ENCODE data around the gene EYA3. TPM values are rescaled to one million over a fixed set of nuclear protein-coding genes. Genes with fewer than 3 reads are reported as not detected.

EYA3 gene
- total RNA-seq, 1 experiment from 2014 or later: 29.4 TPM

DNA sequence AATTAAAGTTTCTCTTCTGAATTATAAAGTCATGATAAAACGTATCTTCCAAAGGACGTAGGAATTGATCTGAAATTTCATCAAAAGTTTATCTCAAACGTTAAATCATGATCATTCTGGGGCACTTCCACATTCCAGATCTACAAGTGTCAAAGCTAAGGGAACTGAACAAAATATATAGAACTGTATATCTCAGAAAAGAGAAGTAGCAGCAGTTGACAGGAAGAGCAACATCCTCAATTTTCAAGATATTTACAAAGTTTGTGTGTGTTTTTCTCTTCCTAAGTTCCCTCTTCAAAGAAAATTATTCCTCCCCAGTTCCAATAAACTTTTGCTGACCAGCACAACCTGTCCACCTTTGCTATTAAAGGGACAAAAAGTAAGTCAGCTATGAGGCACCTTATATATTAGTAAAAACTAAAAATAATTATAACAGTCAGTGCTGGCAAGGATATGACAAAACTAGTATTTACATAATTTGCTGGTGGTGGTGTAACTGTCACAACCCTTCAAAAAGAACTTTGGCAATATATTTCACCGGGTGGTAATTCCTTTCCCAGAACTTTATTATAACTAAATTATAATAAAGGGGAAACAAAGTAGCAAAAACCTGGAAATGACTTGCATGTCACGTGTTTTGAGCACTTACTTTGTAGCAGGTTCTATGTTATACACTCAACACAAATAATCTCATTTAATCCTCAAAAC is 38.5 kb upstream of the EYA3 start:
- ChIA-PET POLR2A (no interaction called here), CTCF (no interaction called here)
- Mint-ChIP-seq H3K36me3 (no peaks in the 10 kb centered on the region), H3K27ac (no peak overlapping the region), H3K9me3 (no peaks in the 10 kb centered on the region), H3K27me3 (ENCODE audit: low read depth) (no peaks in the 10 kb centered on the region; the same call in 1 of the 2 replicates), H3K4me3 (no peak overlapping the region), H3K4me1 (no peaks in the 10 kb centered on the region)
- ATAC-seq (no peak), DNase-seq (ENCODE audit: low spot score) (no peak)
- TF ChIP-seq MXD4 (CRISPR knock-in tag; IDR thresholded peaks at IDR 0.05; ENCODE audit: borderline replicate concordance): no peak

DNA sequence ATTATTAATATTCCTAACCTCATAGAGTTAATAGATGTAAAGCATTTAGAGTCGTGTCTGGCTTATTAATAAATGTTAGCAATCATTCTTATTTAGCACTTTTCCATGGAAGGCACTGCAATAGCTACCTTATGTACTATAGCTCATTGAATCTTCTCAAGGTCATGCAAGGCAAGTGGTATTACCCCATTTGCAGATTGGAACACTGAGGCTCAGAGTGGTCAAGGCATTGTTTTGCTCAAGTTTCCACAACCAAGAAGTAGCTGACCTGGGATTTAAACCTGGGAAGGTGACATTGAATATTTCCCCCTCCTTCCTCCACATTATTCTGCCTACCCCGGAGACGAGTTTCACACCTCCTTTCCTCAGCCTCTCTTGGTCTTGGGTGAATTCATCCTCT is 37.8 kb upstream of the EYA3 start:
- H3K9me3 Mint-ChIP-seq: no peaks in the 10 kb centered on the region
- CTCF ChIA-PET: no interaction called here
- POLR2A ChIA-PET: interaction anchor here (0.7 kb wide), 1 partner anchor 17 kb away, joined by 4 read pairs; no protein-coding TSS in a partner anchor
- no peaks in the 10 kb centered on the region for H3K4me1 Mint-ChIP-seq
- ATAC-seq (no peak), DNase-seq (ENCODE audit: low spot score) (no peak)
- no peak overlapping the region for H3K27ac Mint-ChIP-seq
- no peaks in the 10 kb centered on the region for H3K36me3 Mint-ChIP-seq
- no peaks in the 10 kb centered on the region; the same call in 1 of the 2 replicates for H3K27me3 Mint-ChIP-seq (ENCODE audit: low read depth)
- no peak overlapping the region for H3K4me3 Mint-ChIP-seq
- TF ChIP-seq, protein P1, sequence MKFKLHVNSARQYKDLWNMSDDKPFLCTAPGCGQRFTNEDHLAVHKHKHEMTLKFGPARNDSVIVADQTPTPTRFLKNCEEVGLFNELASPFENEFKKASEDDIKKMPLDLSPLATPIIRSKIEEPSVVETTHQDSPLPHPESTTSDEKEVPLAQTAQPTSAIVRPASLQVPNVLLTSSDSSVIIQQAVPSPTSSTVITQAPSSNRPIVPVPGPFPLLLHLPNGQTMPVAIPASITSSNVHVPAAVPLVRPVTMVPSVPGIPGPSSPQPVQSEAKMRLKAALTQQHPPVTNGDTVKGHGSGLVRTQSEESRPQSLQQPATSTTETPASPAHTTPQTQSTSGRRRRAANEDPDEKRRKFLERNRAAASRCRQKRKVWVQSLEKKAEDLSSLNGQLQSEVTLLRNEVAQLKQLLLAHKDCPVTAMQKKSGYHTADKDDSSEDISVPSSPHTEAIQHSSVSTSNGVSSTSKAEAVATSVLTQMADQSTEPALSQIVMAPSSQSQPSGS (CRISPR knock-in tag; IDR thresholded peaks at IDR 0.05; ENCODE audit: borderline replicate concordance, low read depth): no peak
- TF ChIP-seq ZNF317 (CRISPR knock-in tag; IDR thresholded peaks at IDR 0.05; ENCODE audit: borderline replicate concordance, low read depth): no peak
- TF ChIP-seq, protein P2, sequence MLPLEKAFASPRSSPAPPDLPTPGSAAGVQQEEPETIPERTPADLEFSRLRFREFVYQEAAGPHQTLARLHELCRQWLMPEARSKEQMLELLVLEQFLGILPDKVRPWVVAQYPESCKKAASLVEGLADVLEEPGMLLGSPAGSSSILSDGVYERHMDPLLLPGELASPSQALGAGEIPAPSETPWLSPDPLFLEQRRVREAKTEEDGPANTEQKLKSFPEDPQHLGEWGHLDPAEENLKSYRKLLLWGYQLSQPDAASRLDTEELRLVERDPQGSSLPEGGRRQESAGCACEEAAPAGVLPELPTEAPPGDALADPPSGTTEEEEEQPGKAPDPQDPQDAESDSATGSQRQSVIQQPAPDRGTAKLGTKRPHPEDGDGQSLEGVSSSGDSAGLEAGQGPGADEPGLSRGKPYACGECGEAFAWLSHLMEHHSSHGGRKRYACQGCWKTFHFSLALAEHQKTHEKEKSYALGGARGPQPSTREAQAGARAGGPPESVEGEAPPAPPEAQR (CRISPR knock-in tag; IDR thresholded peaks at IDR 0.05): no peak
- TF ChIP-seq ZNF232 (CRISPR knock-in tag; IDR thresholded peaks at IDR 0.05): no peak
- no peak for TF ChIP-seq TEAD4 (CRISPR knock-in tag; IDR thresholded peaks at IDR 0.05)
- TF ChIP-seq, protein P3, sequence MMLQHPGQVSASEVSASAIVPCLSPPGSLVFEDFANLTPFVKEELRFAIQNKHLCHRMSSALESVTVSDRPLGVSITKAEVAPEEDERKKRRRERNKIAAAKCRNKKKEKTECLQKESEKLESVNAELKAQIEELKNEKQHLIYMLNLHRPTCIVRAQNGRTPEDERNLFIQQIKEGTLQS (CRISPR knock-in tag; conservative IDR thresholded peaks at IDR 0.05): no peak
- TF ChIP-seq NFE2L1 (CRISPR knock-in tag; IDR thresholded peaks at IDR 0.05): no peak
- TF ChIP-seq, protein P4, sequence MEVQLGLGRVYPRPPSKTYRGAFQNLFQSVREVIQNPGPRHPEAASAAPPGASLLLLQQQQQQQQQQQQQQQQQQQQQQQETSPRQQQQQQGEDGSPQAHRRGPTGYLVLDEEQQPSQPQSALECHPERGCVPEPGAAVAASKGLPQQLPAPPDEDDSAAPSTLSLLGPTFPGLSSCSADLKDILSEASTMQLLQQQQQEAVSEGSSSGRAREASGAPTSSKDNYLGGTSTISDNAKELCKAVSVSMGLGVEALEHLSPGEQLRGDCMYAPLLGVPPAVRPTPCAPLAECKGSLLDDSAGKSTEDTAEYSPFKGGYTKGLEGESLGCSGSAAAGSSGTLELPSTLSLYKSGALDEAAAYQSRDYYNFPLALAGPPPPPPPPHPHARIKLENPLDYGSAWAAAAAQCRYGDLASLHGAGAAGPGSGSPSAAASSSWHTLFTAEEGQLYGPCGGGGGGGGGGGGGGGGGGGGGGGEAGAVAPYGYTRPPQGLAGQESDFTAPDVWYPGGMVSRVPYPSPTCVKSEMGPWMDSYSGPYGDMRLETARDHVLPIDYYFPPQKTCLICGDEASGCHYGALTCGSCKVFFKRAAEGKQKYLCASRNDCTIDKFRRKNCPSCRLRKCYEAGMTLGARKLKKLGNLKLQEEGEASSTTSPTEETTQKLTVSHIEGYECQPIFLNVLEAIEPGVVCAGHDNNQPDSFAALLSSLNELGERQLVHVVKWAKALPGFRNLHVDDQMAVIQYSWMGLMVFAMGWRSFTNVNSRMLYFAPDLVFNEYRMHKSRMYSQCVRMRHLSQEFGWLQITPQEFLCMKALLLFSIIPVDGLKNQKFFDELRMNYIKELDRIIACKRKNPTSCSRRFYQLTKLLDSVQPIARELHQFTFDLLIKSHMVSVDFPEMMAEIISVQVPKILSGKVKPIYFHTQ (CRISPR knock-in tag; IDR thresholded peaks at IDR 0.05): no peak
- TF ChIP-seq, protein P5, sequence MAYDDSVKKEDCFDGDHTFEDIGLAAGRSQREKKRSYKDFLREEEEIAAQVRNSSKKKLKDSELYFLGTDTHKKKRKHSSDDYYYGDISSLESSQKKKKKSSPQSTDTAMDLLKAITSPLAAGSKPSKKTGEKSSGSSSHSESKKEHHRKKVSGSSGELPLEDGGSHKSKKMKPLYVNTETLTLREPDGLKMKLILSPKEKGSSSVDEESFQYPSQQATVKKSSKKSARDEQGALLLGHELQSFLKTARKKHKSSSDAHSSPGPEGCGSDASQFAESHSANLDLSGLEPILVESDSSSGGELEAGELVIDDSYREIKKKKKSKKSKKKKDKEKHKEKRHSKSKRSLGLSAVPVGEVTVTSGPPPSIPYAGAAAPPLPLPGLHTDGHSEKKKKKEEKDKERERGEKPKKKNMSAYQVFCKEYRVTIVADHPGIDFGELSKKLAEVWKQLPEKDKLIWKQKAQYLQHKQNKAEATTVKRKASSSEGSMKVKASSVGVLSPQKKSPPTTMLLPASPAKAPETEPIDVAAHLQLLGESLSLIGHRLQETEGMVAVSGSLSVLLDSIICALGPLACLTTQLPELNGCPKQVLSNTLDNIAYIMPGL (CRISPR knock-in tag; IDR thresholded peaks at IDR 0.05): no peak
- TF ChIP-seq, protein P6, sequence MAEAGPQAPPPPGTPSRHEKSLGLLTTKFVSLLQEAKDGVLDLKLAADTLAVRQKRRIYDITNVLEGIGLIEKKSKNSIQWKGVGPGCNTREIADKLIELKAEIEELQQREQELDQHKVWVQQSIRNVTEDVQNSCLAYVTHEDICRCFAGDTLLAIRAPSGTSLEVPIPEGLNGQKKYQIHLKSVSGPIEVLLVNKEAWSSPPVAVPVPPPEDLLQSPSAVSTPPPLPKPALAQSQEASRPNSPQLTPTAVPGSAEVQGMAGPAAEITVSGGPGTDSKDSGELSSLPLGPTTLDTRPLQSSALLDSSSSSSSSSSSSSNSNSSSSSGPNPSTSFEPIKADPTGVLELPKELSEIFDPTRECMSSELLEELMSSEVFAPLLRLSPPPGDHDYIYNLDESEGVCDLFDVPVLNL (CRISPR knock-in tag; IDR thresholded peaks at IDR 0.05; ENCODE audit: borderline replicate concordance, low read depth): no peak
- TF ChIP-seq, protein P7, sequence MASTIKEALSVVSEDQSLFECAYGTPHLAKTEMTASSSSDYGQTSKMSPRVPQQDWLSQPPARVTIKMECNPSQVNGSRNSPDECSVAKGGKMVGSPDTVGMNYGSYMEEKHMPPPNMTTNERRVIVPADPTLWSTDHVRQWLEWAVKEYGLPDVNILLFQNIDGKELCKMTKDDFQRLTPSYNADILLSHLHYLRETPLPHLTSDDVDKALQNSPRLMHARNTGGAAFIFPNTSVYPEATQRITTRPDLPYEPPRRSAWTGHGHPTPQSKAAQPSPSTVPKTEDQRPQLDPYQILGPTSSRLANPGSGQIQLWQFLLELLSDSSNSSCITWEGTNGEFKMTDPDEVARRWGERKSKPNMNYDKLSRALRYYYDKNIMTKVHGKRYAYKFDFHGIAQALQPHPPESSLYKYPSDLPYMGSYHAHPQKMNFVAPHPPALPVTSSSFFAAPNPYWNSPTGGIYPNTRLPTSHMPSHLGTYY (CRISPR knock-in tag; IDR thresholded peaks at IDR 0.05): no peak
- TF ChIP-seq, protein P8, sequence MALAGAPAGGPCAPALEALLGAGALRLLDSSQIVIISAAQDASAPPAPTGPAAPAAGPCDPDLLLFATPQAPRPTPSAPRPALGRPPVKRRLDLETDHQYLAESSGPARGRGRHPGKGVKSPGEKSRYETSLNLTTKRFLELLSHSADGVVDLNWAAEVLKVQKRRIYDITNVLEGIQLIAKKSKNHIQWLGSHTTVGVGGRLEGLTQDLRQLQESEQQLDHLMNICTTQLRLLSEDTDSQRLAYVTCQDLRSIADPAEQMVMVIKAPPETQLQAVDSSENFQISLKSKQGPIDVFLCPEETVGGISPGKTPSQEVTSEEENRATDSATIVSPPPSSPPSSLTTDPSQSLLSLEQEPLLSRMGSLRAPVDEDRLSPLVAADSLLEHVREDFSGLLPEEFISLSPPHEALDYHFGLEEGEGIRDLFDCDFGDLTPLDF (CRISPR knock-in tag; IDR thresholded peaks at IDR 0.05): no peak
- TF ChIP-seq, protein P9, sequence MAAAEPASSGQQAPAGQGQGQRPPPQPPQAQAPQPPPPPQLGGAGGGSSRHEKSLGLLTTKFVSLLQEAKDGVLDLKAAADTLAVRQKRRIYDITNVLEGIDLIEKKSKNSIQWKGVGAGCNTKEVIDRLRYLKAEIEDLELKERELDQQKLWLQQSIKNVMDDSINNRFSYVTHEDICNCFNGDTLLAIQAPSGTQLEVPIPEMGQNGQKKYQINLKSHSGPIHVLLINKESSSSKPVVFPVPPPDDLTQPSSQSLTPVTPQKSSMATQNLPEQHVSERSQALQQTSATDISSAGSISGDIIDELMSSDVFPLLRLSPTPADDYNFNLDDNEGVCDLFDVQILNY (CRISPR knock-in tag; IDR thresholded peaks at IDR 0.05): no peak
- TF ChIP-seq, protein P10, sequence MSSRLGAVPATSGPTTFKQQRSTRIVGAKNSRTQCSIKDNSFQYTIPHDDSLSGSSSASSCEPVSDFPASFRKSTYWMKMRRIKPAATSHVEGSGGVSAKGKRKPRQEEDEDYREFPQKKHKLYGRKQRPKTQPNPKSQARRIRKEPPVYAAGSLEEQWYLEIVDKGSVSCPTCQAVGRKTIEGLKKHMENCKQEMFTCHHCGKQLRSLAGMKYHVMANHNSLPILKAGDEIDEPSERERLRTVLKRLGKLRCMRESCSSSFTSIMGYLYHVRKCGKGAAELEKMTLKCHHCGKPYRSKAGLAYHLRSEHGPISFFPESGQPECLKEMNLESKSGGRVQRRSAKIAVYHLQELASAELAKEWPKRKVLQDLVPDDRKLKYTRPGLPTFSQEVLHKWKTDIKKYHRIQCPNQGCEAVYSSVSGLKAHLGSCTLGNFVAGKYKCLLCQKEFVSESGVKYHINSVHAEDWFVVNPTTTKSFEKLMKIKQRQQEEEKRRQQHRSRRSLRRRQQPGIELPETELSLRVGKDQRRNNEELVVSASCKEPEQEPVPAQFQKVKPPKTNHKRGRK (CRISPR knock-in tag; IDR thresholded peaks at IDR 0.05; ENCODE audit: borderline replicate concordance): no peak
- TF ChIP-seq, protein P11, sequence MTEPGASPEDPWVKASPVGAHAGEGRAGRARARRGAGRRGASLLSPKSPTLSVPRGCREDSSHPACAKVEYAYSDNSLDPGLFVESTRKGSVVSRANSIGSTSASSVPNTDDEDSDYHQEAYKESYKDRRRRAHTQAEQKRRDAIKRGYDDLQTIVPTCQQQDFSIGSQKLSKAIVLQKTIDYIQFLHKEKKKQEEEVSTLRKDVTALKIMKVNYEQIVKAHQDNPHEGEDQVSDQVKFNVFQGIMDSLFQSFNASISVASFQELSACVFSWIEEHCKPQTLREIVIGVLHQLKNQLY (CRISPR knock-in tag; IDR thresholded peaks at IDR 0.05): no peak

All from WTC11 (cell line).